Vagina (tissue), 2 donors: ENCODE data around the gene PATJ.

ENCODE experiments used
- CTCF ChIP-seq, 3 experiments: fragments of 450-650 bp in 2 of 3; fragments of 200-600 bp in 1 of 3; sonication (generic) in 1 of 3; IDR thresholded peaks; one replicate each; pipeline ENCODE4 v1.5.1; 2017 to 2019; ENCODE audit warnings: antibody characterized with exemption in 3 of 3, mild to moderate bottlenecking in 2 of 3, moderate library complexity in 2 of 3
- POLR2AphosphoS5 ChIP-seq, 2 donors: sonication (generic); formaldehyde crosslinking; IDR thresholded peaks; one replicate each; pipeline ENCODE4 v1.9.0; 2017; ENCODE audit warnings: antibody characterized with exemption in 2 of 2, mild to moderate bottlenecking in 2 of 2, low read depth in 1 of 2; ENCODE audit not compliant: insufficient read depth in 1 of 2

GRCh38 chr1:62012095-62012494 is 269.8 kb downstream of the PATJ start:
- TF ChIP-seq CTCF (IDR thresholded peaks at IDR 0.05) (no peak), POLR2AphosphoS5 (IDR thresholded peaks at IDR 0.05; ENCODE audit: insufficient read depth in 1 of 2, low read depth in 1 of 2) (no peak)
